Measurements from ENCODE around the gene VPS13C.

VPS13C gene

DNA sequence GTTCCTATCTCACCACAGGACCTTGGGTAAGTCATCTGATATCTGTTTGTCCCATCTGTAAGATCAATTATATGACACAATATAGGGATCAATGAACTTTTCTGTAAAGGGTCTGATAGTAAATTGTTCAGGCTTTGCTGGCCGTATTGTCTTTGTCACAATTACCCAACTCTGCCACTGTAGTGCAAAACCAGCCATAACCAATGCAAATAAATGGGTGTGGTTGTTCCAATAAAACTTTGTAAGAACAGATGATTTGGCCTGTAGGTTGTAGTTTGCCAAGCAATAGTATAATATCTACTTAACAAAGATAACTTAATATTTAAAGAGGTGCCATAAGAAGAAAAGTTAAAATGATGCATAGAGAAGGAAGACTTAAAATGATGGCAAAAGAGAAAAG lies 210.8 kb downstream of the VPS13C start:
- Histone ChIP-seq H3K27me3 (ENCODE audit: control insufficient read depth in 5 of 5, insufficient read depth in 4 of 5, low read length in 5 of 5) (no peaks in the 10 kb centered on the region), H3K4me3 (ENCODE audit: low read depth in 1 of 5, low read length in 5 of 5) (no peak overlapping the region), H3K9ac (ENCODE audit: low read length in 5 of 5) (no peak overlapping the region), H3K36me3 (ENCODE audit: control insufficient read depth in 5 of 5, insufficient read depth in 5 of 5, low read length in 5 of 5) (peaks cover 4 to 16% (median 11%) of the 10 kb centered on the region in 5 donors), H3K4me1 (ENCODE audit: control insufficient read depth in 5 of 5, insufficient read depth in 5 of 5, low read length in 5 of 5) (peaks cover 0 to 7% (median 0%) of the 10 kb centered on the region in 5 donors), H3K9me3 (ENCODE audit: control insufficient read depth in 5 of 5, low read length in 5 of 5) (no peaks in the 10 kb centered on the region), H3K27ac (ENCODE audit: low read depth, low read length) (no peak overlapping the region)

DNA sequence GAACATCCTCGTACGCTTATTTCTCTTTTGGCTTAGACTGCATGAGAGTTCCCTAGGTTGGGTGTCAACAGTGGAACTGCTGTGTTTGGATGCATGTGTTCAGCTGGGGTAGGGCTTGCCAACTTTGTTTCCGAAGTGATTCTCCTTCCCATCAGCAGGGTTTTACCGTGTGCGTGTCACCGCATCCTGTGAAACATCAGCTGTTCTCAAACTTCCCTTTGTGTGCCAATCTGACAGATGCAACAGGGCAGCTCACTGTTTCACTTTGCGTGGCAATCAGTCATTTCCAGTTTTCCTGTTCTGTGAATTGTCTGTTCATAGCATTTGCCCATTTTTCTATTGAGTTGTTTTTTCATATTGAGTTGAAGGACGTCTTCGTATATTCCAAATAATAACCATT lies 218.8 kb downstream of the VPS13C start:
- Histone ChIP-seq H3K4me1 (ENCODE audit: control insufficient read depth in 5 of 5, insufficient read depth in 5 of 5, low read length in 5 of 5) (peaks cover 0 to 7% (median 0%) of the 10 kb centered on the region in 5 donors), H3K9ac (ENCODE audit: low read length in 5 of 5) (no peak overlapping the region), H3K4me3 (ENCODE audit: low read depth in 1 of 5, low read length in 5 of 5) (no peak overlapping the region), H3K36me3 (ENCODE audit: control insufficient read depth in 5 of 5, insufficient read depth in 5 of 5, low read length in 5 of 5) (no peaks in the 10 kb centered on the region), H3K27me3 (ENCODE audit: control insufficient read depth in 5 of 5, insufficient read depth in 4 of 5, low read length in 5 of 5) (peaks cover 0 to 10% (median 2%) of the 10 kb centered on the region in 5 donors), H3K9me3 (ENCODE audit: control insufficient read depth in 5 of 5, low read length in 5 of 5) (no peaks in the 10 kb centered on the region), H3K27ac (ENCODE audit: low read depth, low read length) (no peak overlapping the region)

DNA sequence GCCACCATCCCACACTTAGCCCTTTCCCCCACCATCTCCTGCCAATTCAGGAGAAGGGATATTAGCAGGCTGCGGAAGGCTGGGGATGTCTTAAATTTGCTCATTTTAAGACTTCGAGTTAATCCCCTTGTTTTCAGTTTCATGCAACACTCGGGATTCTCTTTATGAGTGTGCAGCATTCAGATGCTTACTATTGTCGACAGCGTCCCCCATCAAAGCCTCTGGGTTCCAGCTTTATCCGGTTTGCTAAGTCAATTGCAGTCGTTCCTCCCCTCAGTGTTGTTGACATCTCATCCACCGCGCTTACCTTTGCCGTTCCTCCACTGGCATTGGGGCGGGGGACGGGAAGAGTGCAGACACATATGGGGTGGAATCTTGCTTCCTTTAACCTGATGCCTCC lies 220.2 kb downstream of the VPS13C start:
- Histone ChIP-seq H3K9me3 (ENCODE audit: control insufficient read depth in 5 of 5, low read length in 5 of 5) (no peaks in the 10 kb centered on the region), H3K27ac (ENCODE audit: low read depth, low read length) (no peak overlapping the region), H3K9ac (ENCODE audit: low read length in 5 of 5) (no peak overlapping the region), H3K27me3 (ENCODE audit: control insufficient read depth in 5 of 5, insufficient read depth in 4 of 5, low read length in 5 of 5) (peaks cover 0 to 10% (median 2%) of the 10 kb centered on the region in 5 donors), H3K36me3 (ENCODE audit: control insufficient read depth in 5 of 5, insufficient read depth in 5 of 5, low read length in 5 of 5) (no peaks in the 10 kb centered on the region), H3K4me1 (ENCODE audit: control insufficient read depth in 5 of 5, insufficient read depth in 5 of 5, low read length in 5 of 5) (peaks cover 0 to 12% (median 3%) of the 10 kb centered on the region in 5 donors), H3K4me3 (ENCODE audit: low read depth in 1 of 5, low read length in 5 of 5) (no peak overlapping the region)

DNA sequence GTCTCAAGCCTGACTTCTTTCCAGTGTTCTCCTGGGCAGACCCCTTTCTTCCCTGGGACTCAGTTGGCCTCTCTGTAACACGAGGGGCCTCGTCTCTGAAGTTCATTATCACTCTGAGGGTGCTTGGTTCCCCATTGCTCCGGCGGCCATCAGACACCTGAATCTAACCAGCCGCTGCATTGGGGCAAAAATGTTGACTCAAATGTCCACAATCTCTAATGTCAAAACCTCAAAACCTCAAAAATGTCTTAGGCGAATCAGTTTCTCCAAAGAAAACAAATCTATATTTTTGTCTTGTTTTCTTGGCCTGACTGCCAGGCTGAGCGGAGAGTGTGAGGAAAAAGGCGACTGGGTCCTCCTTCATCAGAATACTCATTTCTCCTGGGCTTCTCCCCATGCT lies 220.7 kb downstream of the VPS13C start:
- H3K36me3 ChIP-seq (ENCODE audit: control insufficient read depth in 5 of 5, insufficient read depth in 5 of 5, low read length in 5 of 5), result no peaks in the 10 kb centered on the region
- no peak overlapping the region for H3K27ac ChIP-seq (ENCODE audit: low read depth, low read length)
- H3K27me3 ChIP-seq (ENCODE audit: control insufficient read depth in 5 of 5, insufficient read depth in 4 of 5, low read length in 5 of 5), result peaks cover 0 to 15% (median 2%) of the 10 kb centered on the region in 5 donors
- no peak overlapping the region for H3K9ac ChIP-seq (ENCODE audit: low read length in 5 of 5)
- peaks cover 0 to 6% (median 1%) of the 10 kb centered on the region in 5 donors for H3K4me1 ChIP-seq (ENCODE audit: control insufficient read depth in 5 of 5, insufficient read depth in 5 of 5, low read length in 5 of 5)
- H3K9me3 ChIP-seq (ENCODE audit: control insufficient read depth in 5 of 5, low read length in 5 of 5), result no peaks in the 10 kb centered on the region
- H3K4me3 ChIP-seq (ENCODE audit: low read depth in 1 of 5, low read length in 5 of 5), result no peak overlapping the region

DNA sequence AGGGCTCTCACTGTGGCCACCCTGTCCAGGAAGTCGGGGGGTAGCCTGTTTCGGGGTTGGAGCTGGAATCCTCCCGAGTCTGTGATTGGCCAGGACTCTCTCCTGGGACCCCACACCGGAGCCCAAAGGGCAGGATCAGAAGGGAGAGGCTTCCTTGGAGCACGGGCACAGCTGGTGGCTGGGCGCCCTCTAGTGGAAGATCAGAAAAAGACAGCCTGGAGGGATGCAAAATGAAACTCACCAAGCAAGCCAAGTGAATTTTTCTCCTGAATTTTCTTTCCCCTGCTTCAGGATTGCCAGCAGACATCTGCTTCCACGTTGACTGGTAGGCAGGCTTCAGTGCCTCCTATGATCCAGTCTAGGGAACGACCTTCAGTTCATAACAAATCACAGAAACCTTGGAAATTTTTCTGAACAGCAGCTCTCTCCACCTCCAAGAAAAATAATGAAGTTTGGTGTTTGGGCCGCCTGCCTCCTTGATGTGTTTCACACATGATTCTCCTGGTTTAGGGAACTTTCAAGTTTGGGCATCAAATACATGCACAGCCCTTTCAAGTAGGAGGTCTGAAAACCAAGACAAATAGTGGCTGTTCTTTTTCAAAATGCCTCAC lies 224.6 kb downstream of the VPS13C start:
- Histone ChIP-seq H3K9ac (ENCODE audit: low read length in 5 of 5) (no peak overlapping the region), H3K27me3 (ENCODE audit: control insufficient read depth in 5 of 5, insufficient read depth in 4 of 5, low read length in 5 of 5) (peaks cover 0 to 10% (median 2%) of the 10 kb centered on the region in 5 donors), H3K4me1 (ENCODE audit: control insufficient read depth in 5 of 5, insufficient read depth in 5 of 5, low read length in 5 of 5) (peaks cover 0 to 6% (median 1%) of the 10 kb centered on the region in 5 donors), H3K27ac (ENCODE audit: low read depth, low read length) (no peak overlapping the region), H3K36me3 (ENCODE audit: control insufficient read depth in 5 of 5, insufficient read depth in 5 of 5, low read length in 5 of 5) (no peaks in the 10 kb centered on the region), H3K9me3 (ENCODE audit: control insufficient read depth in 5 of 5, low read length in 5 of 5) (no peaks in the 10 kb centered on the region), H3K4me3 (ENCODE audit: low read depth in 1 of 5, low read length in 5 of 5) (no peak overlapping the region)

DNA sequence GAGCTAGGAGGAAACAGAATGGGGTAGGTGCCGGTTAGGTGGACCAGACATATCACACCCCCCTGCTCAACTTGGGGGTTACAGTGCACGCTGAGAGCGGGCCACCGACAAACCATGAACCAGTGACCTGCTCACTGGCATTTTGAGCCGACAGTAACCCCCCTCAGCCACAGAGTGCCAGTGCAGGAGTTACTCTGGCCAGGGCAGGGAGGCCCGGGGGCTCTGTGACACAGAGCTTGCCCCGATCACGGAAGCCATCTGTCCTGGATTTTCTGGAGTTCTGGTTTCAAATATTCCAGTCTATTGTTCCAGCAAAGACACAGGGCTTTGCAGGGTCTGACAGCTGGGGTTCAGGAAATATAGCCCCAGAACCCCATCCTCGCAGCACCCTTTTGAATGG lies 225.2 kb downstream of the VPS13C start:
- no peaks in the 10 kb centered on the region for H3K36me3 ChIP-seq (ENCODE audit: control insufficient read depth in 5 of 5, insufficient read depth in 5 of 5, low read length in 5 of 5)
- H3K27ac ChIP-seq (ENCODE audit: low read depth, low read length), result no peak overlapping the region
- H3K27me3 ChIP-seq (ENCODE audit: control insufficient read depth in 5 of 5, insufficient read depth in 4 of 5, low read length in 5 of 5), result peaks cover 0 to 5% (median 2%) of the 10 kb centered on the region in 5 donors
- H3K9ac ChIP-seq (ENCODE audit: low read length in 5 of 5), result no peak overlapping the region
- peaks cover 0 to 6% (median 1%) of the 10 kb centered on the region in 5 donors for H3K4me1 ChIP-seq (ENCODE audit: control insufficient read depth in 5 of 5, insufficient read depth in 5 of 5, low read length in 5 of 5)
- no peaks in the 10 kb centered on the region for H3K9me3 ChIP-seq (ENCODE audit: control insufficient read depth in 5 of 5, low read length in 5 of 5)
- H3K4me3 ChIP-seq (ENCODE audit: low read depth in 1 of 5, low read length in 5 of 5), result no peak overlapping the region

DNA sequence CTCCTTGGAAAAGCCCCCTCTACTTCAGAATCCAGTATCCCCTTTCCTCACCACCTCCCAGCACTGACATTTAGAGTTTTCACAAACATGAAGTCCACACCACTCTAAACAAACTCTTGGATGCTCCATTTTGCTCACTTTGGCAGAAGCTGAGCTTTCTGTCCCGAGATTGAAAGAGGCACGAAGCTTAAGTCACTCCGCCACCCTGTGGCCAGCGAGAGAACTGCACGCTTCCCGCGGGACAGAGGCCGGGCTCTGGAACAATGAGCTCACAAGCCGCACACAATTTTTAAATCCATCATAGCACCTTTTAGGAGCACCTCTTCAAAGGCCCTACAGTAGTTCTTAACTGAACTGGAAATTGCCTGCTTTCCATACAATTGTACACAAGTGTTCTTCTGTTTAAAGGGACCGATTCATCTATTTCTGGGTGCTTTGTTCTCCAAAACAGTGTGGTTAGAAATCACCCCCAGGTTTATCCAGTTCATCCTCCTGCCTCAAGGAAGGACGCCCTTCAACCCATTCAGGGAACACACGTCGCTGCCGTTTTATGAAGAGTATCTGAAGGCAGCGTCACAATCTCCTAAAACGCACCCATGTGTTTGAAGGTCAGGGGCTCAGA lies 226.1 kb downstream of the VPS13C start:
- H3K4me1 ChIP-seq (ENCODE audit: control insufficient read depth in 5 of 5, insufficient read depth in 5 of 5, low read length in 5 of 5), result peaks cover 0 to 10% (median 1%) of the 10 kb centered on the region in 5 donors
- H3K27ac ChIP-seq (ENCODE audit: low read depth, low read length), result no peak overlapping the region
- no peaks in the 10 kb centered on the region for H3K9me3 ChIP-seq (ENCODE audit: control insufficient read depth in 5 of 5, low read length in 5 of 5)
- peaks cover 0 to 4% (median 0%) of the 10 kb centered on the region in 5 donors for H3K27me3 ChIP-seq (ENCODE audit: control insufficient read depth in 5 of 5, insufficient read depth in 4 of 5, low read length in 5 of 5)
- no peak overlapping the region for H3K4me3 ChIP-seq (ENCODE audit: low read depth in 1 of 5, low read length in 5 of 5)
- no peak overlapping the region for H3K9ac ChIP-seq (ENCODE audit: low read length in 5 of 5)
- no peaks in the 10 kb centered on the region for H3K36me3 ChIP-seq (ENCODE audit: control insufficient read depth in 5 of 5, insufficient read depth in 5 of 5, low read length in 5 of 5)

DNA sequence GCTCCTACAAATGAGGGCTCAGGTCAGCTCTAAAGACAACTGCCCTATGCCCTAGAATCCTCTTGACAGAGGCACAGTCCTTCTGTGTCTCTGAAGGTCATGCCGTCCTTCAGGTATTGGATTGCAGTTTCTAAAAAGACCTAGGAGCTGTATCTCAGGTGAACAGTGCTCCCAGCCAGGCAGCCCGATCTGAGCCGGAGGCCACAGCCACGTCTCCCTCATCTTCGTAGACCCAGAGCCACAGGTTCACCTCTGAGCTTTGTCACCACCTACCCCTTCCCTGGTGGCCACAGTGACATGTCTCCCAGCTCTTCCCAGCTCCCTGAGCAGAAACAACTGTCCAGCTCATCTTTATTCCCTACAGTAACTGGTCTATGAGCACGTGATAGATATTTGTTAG lies 228.0 kb downstream of the VPS13C start:
- Histone ChIP-seq H3K4me1 (ENCODE audit: control insufficient read depth in 5 of 5, insufficient read depth in 5 of 5, low read length in 5 of 5) (peaks cover 0 to 15% (median 5%) of the 10 kb centered on the region in 5 donors), H3K36me3 (ENCODE audit: control insufficient read depth in 5 of 5, insufficient read depth in 5 of 5, low read length in 5 of 5) (no peaks in the 10 kb centered on the region), H3K9me3 (ENCODE audit: control insufficient read depth in 5 of 5, low read length in 5 of 5) (no peaks in the 10 kb centered on the region), H3K27me3 (ENCODE audit: control insufficient read depth in 5 of 5, insufficient read depth in 4 of 5, low read length in 5 of 5) (peaks cover 0 to 4% (median 0%) of the 10 kb centered on the region in 5 donors), H3K4me3 (ENCODE audit: low read depth in 1 of 5, low read length in 5 of 5) (no peak overlapping the region), H3K9ac (ENCODE audit: low read length in 5 of 5) (no peak overlapping the region), H3K27ac (ENCODE audit: low read depth, low read length) (no peak overlapping the region)

DNA sequence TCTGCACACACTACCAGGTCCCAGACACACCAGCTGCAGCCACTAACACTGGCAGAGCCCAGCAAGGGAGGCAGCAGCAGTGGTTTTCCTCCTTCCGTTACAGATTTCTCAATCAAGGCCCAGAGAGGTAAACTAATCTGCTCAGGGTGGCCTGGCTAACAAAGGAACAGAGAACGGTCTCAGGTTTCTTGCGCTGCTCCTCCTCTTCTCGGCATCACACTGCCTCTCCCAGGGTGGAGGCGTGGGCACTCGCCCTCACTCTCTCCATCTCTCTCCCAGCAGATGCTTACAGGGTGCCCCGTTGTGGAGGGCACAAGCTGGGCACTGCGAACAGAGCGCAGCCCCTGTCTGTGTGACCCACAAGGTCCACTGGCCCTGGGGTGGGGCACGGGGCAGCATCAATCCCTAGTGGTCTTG lies 228.7 kb downstream of the VPS13C start:
- Histone ChIP-seq H3K36me3 (ENCODE audit: control insufficient read depth in 5 of 5, insufficient read depth in 5 of 5, low read length in 5 of 5) (no peaks in the 10 kb centered on the region), H3K9ac (ENCODE audit: low read length in 5 of 5) (no peak overlapping the region), H3K27me3 (ENCODE audit: control insufficient read depth in 5 of 5, insufficient read depth in 4 of 5, low read length in 5 of 5) (peaks cover 0 to 4% (median 0%) of the 10 kb centered on the region in 5 donors), H3K27ac (ENCODE audit: low read depth, low read length) (no peak overlapping the region), H3K4me1 (ENCODE audit: control insufficient read depth in 5 of 5, insufficient read depth in 5 of 5, low read length in 5 of 5) (peaks cover 0 to 15% (median 5%) of the 10 kb centered on the region in 5 donors), H3K4me3 (ENCODE audit: low read depth in 1 of 5, low read length in 5 of 5) (no peak overlapping the region), H3K9me3 (ENCODE audit: control insufficient read depth in 5 of 5, low read length in 5 of 5) (no peaks in the 10 kb centered on the region)

DNA sequence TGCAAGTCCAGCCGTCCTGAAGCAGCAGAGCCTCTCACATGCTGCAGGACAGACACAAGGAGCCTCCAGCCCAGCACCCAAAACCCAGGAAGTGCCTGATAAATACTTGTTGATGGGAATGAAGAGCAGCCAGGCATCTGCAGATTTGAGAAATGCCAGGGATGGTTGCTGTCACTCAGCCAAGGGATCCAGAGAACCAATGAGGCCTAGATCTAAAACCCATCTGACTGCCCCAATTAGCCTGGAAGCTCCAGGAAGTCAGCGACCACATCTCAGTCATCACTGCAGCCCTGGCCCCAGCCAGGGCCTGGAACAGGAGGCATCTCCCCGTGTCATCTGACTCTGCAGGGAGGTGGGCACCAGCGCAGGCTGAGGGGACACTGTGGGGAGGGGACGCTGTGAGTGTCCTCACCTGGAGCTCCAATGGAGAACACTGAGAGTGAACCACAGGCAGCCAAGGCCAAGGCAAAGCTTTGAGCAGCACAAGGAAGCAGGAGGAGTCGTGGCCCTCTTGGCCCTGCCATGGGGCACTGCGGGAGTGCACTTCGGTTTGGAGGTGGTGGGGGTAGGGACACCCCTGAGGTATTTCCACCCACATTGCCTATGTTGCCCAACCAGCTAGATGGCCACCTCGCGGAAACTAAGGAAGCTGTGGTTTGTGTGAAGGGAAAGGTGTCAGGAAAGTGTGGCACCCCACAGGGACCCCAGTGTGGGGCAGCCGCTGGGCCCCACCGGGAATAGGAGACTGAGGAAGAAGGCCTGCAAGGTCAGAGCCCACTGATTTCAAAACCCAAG lies 229.5 kb downstream of the VPS13C start:
- Histone ChIP-seq H3K36me3 (ENCODE audit: control insufficient read depth in 5 of 5, insufficient read depth in 5 of 5, low read length in 5 of 5) (no peaks in the 10 kb centered on the region), H3K9ac (ENCODE audit: low read length in 5 of 5) (no peak overlapping the region), H3K4me3 (ENCODE audit: low read depth in 1 of 5, low read length in 5 of 5) (no peak overlapping the region), H3K27me3 (ENCODE audit: control insufficient read depth in 5 of 5, insufficient read depth in 4 of 5, low read length in 5 of 5) (peaks cover 0 to 4% (median 0%) of the 10 kb centered on the region in 5 donors), H3K4me1 (ENCODE audit: control insufficient read depth in 5 of 5, insufficient read depth in 5 of 5, low read length in 5 of 5) (peaks cover 0 to 15% (median 5%) of the 10 kb centered on the region in 5 donors), H3K27ac (ENCODE audit: low read depth, low read length) (no peak overlapping the region), H3K9me3 (ENCODE audit: control insufficient read depth in 5 of 5, low read length in 5 of 5) (no peaks in the 10 kb centered on the region)
